Upper lobe of left lung (tissue), 4 donors: ENCODE data around the gene RNLS.

Experiments
- EP300 ChIP-seq, 4 donors: sonication (generic); formaldehyde crosslinking; IDR thresholded peaks; one replicate each; pipeline ENCODE4 v1.5.1; 2017; ENCODE audit warnings: antibody characterized with exemption in 4 of 4, control low read depth in 2 of 4
- TF ChIP-seq, protein P1 (sequence below), 6 experiments: fragments of 450-650 bp in 4 of 6; fragments of 200-600 bp in 2 of 6; sonication (generic) in 2 of 6; IDR thresholded peaks; one replicate each; pipeline ENCODE4 v1.5.1; 2016 to 2019; ENCODE audit warnings: antibody characterized with exemption in 6 of 6

DNA sequence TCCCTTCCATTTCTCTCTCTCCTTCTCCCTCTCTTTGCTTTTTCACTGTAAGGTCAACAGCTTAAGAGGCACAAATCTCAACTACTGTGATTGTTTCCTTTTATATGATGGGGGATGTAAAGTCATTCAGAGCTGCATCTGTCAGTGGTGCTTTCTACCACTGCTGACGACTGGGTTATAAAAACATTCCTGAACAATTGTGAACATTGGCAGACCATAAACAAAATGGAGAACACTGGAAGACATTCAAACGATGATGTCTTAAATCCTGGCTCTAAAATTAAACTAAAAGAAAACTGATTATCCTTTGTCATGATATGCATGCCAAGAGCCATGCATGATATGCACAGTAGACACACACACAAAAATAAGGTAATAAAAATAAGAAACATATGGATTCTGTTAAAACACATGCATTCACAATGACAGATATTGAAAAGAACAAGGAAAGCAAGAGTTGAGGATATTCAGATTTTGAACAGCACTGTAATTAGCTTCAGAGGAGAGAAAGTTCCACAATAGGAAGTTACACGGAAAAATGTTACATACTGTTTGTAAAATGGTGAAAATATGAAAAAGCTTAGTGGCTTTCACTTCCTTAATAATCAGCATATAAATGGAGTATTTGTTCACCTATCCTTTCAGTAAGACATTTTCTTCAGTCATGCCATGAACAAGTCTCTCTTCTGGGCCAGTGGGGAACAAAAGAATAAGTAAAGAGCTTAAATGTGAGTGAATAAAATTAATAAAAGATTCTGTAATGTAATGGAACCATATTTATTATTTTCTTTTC is 89.2 kb downstream of the RNLS start:
- no peak for TF ChIP-seq EP300 (IDR thresholded peaks at IDR 0.05)
- TF ChIP-seq, protein P1, sequence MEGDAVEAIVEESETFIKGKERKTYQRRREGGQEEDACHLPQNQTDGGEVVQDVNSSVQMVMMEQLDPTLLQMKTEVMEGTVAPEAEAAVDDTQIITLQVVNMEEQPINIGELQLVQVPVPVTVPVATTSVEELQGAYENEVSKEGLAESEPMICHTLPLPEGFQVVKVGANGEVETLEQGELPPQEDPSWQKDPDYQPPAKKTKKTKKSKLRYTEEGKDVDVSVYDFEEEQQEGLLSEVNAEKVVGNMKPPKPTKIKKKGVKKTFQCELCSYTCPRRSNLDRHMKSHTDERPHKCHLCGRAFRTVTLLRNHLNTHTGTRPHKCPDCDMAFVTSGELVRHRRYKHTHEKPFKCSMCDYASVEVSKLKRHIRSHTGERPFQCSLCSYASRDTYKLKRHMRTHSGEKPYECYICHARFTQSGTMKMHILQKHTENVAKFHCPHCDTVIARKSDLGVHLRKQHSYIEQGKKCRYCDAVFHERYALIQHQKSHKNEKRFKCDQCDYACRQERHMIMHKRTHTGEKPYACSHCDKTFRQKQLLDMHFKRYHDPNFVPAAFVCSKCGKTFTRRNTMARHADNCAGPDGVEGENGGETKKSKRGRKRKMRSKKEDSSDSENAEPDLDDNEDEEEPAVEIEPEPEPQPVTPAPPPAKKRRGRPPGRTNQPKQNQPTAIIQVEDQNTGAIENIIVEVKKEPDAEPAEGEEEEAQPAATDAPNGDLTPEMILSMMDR (IDR thresholded peaks at IDR 0.05) = no peak
